Fibroblast of peridontal ligament (primary cell): Measurements from ENCODE around the gene OPCML.

Experiments used
- DNase-seq: peaks from one replicate; pipeline ENCODE4 v3.0.0-alpha.2; 2010; ENCODE audit errors: extremely low read depth

Gene OPCML

GRCh38 chr11:132793831-132794230 lies 738.5 kb downstream of the OPCML start:
- no peak for DNase-seq

DNA sequence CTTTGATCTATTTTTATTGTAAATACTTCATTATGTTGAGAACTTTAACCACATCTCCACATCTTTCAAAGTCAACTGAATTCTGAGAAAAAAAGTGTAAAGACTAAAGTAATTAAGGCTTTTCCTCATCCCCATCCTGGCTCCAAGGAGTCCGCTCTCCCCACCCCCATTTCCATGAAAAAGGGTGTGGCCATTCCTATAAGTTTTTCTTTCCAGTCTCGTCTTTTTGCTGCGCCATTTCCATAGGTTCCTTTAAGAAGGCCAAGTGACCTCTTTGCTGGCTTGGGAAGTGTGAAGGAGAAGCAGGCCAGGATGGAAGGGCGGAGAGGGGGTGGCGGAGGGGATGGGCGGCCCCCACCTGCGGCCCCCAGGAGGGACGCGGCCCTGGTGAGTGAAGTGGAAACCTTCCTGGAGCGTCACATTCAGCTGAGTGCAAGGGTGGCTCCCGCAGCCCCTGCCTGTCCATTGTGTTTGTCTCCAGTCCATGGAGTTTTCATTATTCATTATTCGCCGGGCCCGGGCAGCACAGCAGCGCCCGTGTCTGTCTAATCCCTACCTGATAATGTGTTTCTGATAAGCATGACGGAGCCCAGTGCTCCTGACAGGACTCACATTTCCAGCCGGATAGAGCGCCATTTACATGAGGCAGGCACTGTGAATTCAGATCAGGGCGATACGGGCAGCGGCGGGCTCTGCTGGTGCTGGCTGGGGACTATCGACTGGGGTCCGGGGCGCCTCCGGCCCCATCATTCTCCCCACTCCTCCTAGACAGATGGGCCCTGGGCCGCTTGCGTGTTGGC lies 739.8 kb downstream of the OPCML start:
- DNase-seq = no peak

DNA sequence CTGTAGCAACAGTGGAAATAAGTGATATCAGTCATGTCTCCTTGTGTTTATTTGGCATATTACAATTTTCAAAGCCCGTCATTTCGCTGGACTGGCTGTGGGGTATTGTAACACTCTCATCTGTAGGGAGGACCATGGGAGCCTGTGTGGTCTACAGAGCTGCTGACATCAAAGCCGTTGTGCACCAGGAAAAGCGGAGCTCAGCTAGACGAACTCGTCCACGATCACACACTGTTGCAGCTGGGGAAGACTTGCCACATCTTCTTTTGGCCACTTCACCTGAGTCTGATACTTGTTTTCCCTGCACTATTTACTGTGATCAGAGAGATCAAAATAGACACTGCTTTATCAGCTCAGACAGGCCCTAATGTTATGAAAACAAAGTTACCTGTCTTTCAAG lies 741.3 kb downstream of the OPCML start:
- DNase-seq = no peak

DNA sequence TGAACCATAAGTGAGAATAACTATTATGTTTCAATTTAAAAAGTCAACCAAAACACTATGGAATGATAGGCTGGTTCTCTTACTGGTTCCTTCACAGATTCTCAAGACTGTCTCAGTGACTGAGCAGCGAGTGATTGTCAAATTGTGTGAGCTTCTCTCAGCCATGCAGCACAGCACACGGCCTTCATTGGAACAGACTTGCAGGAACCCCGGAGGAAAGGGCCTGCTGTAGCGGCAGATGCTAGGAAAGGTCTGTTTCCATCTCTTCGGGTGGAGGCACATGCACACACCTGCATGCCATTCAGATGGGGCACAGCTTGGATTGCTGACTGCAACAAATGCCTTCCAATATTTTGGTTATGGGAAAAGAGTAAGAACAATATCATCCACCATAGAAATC lies 741.8 kb downstream of the OPCML start:
- no peak for DNase-seq

DNA sequence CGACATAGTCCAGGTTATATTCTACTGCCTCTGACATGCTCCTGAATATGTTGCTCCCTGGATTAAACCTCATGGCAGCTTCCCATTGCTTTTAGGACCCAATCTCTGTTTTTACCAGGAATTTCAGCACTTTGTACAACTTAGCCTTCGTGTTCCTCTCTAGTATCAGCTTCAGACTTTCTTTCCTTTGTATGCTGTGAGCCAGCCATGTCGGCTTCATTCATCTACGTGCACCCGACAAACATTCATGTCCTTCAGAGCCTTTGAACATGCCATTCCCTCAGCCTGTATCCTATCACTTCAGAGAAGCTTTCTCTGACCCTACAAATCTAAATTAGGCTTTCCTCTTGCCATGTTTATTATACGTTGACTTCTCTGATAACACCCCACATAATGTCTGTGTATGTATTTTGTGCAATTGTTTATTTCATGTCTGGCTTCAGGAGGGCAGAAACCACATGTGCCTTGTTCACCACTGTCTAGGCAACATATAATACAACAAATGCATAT lies 743.4 kb downstream of the OPCML start:
- no peak for DNase-seq

DNA sequence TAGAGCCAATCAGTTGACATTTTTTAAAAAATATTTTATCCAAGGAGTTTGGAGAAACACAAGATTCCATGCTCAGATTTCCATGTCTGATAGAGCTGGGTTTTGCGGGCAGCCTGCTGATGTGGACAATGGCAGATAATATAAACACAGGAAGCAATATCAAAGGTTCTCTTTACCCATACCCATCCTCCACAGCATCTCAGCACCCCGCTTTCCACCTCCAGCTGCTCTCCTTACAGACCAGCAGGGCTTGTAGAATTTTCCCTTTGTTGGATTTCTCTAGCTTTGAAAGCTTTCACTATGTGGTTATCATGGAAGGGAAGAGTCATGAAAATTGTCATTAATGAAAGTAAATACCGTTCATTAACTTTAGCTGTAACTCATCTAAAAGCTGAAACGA lies 746.4 kb downstream of the OPCML start:
- DNase-seq = no peak

GRCh38 chr11:132784441-132784840 lies 747.9 kb downstream of the OPCML start:
- DNase-seq = no peak

- DNase-seq = no peak
Observed at GRCh38 chr11:132782102-132782501, 750.2 kb downstream of the OPCML start.

DNA sequence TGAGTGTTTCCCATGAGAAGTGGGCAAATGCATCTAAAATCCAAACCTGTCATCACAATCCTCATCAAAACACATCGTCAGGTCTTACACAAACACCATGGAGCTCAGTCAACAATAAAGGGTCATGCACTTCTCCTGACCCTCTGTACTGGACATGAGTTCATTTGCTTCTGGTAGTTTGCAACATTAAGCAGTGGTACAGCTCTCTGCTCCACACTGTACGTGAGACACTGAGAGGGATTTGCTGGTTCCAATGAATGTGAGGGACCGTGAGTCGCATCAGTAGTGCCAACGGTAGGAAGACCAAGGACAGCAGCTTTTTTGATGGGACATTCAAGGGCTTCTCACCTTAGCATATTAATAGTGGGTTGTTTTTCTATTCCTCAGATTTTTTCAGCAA lies 752.3 kb downstream of the OPCML start:
- no peak for DNase-seq

GRCh38 chr11:132779497-132779896 lies 752.8 kb downstream of the OPCML start:
- no peak for DNase-seq

DNA sequence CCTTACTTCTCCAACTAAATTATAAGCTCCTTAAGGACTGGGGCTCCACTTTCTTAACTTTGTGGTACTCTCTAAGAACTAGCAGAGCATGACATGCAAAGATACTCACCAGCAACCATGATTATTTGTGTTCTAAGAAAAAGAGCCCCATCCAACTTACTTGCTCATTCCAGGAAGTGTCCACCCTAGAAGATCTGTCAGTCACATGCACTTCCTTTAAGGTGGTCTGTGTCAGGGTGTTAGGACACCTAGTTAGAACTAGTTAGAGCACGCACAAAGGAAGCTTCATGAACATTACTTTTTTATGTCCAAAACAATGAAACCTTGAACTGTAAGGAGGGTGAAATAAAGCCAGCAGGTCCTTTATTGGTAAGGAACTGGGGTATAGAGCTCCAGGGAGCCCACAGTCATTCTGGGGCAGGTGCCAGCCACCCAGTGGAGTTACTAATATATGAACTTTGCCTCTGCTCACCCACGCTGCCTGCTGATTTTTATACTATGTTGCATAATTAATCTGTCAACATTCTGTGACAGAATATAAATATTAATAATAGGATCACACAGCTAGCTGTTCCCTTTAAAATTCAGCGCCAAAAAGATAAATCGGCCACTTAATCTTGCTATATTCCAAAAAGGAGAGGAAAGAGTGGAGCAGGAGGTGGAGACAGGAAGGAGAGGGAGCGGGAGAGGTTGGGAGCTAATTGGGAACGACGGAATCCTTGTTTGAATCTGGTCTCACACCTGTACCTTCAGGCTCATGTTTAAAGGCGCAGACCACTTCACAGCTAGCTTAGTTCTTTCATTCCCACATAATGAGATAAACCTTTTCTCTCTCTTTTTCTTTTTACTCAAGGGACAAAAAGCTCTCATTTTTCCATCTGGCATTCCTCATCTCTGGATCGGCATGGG lies 755.0 kb downstream of the OPCML start:
- no peak for DNase-seq

GRCh38 chr11:132773751-132774150 lies 758.5 kb downstream of the OPCML start:
- no peak for DNase-seq

- no peak for DNase-seq
Observed at GRCh38 chr11:132772703-132773545, 759.4 kb downstream of the OPCML start.

DNA sequence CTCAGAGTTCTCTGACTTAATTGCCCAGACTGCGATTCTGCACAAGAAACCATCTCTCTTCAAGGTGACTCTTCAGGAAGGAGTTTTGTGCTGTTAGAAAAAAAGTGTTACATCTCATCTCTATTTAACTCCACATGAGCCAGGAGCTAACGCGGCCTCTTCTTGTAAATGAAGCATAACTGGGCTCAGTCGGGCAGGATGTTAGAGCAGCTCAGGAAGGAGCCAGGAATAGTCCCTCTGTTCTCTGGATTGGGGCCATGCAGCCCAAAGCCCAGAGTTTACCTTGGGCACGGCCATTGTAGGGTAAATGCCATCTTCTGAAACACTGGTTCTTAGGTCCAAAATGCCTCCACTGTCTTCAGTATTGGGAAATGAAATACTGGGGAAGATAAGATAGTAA lies 760.6 kb downstream of the OPCML start:
- no peak for DNase-seq

DNA sequence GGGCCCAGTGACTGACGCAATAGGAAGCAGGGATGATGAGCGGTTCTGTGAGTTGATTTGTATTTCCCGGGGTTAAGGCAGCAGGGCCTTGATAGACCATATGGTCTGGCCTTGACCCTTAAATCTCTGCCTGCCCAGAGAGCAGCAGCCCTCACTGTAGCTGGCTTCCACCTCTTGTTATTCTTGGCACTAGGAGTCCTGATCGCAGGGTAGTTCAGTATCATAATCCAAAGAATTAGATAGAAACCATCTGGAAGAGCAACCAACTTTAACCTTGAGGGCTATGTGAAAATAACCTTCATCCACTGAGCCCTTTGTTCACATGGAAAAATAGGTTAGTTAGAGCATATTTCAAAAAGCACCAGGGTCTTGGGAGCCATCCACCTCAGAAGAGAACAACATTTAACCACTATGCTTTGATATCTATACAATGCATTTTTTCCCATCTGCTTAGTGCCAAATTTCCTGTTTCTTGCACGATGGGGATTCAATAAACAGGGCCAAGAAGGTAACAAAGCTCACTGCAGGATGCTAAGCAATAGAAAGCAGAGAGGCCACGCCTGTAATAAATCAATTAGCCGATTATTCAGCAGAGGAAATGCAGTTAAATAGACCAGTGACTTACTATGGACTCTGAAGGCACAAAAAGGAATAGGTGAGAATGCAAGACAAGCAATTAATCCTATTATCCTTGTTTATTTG lies 761.3 kb downstream of the OPCML start:
- peak; percentile 2 for DNase-seq

DNA sequence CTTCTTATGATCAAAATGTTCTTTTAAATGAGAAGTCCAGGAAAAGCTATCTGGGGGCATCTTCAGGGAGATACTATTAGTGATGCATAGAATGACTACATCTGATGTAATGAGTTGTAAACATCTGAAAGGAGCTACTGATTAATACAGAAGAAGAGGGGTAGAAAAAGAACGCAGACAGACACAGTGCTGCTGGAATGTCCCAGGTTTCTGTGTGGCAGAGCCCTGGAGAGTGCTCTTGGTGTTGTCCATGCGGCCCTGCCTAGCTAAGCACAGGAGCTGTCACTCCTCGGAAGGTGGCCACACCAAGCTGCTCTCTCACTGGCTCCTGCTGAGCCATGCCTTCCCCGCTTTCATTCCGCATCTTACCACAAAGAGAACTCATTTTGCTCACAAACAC lies 768.8 kb downstream of the OPCML start:
- no peak for DNase-seq

GRCh38 chr11:132755934-132756333 lies 776.4 kb downstream of the OPCML start:
- no peak for DNase-seq

DNA sequence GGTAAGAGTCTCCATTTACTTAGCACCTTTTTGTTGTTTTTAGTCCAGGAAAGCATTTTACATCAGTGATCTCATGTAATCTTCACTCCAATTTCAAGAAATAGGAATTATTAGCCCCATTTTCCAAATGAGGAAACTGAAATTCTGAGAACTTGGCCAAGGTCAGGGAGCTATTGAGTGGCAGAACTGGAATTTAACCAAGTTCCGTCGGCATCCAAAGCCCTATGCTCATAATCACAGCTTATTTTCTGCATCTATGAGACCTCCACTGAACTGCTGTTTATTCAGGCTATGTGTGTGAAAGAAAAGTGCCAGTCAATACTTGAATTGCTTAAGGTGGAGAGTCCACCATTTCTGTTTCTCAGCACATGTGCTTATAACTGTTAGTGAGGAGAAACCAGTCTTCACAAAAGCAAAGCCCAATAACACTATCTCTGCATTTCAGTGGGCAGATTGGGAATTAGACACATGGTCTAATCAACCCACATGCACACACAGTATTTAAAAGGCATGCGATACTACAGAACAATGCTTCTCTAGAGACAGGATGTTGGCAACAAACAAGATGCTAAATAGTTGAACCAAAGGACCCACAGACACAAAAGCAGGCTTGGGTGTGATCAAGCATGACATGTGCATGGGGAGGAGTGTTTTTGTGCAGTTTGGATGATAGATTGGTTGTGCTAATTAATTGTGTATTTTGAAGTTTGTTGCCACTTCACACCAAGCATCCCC lies 780.6 kb downstream of the OPCML start:
- no peak for DNase-seq

- no peak for DNase-seq
Observed at GRCh38 chr11:132746305-132746704, 786.0 kb downstream of the OPCML start.

DNA sequence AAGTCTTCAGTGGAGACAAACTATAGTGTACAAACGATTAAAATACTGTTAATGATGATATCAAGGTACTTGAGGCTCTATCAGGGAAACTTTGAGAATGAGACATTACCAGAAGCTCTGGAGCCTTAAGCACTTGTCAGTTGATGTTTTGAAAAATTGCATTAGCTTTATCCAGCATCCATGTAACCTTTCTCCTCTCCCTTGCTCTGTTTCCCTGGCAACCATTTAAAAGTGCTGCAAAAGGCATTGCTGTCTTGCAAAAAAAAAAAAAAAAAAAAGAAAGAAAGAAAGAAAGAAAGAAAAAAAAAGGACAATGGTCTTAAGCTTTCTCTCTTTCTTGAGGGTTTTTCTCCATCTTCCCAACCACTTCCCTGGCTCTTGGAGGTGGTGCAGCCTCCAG lies 787.0 kb downstream of the OPCML start:
- no peak for DNase-seq

- peak; percentile 1 for DNase-seq
Observed at GRCh38 chr11:132744771-132745170, 787.5 kb downstream of the OPCML start.
